ENCODE data around the gene ANKRD2.

GRCh38 chr10:97590082-97590747, 17.6 kb downstream of the ANKRD2 start:
- no peak for TF ChIP-seq CTCF (IDR thresholded peaks at IDR 0.05)
- TF ChIP-seq REST (IDR thresholded peaks at IDR 0.05; ENCODE audit: insufficient read depth in 1 of 2, low read depth in 2 of 2, low read length in 1 of 2): no peak
- no peak for TF ChIP-seq TCF7L2 (IDR thresholded peaks at IDR 0.05; ENCODE audit: low read depth, low read length)
- TF ChIP-seq POLR2AphosphoS5 (IDR thresholded peaks at IDR 0.05; ENCODE audit: low read depth, low read length): no peak

Measured in Panc1 (cell line).